Aortic smooth muscle cell (primary cell): Measurements from ENCODE around the gene PDK4. TPM values are rescaled to one million over a fixed set of nuclear protein-coding genes. Genes with fewer than 3 reads are reported as not detected.

Experiments
- total RNA-seq: library from RNA; depleted of rRNA; stranded (reverse); fragments of >200 nt; gene quantifications from 2 replicates; pipeline ENCODE4 v1.2.3, GENCODE V29; 2014

Gene PDK4
- 3.2 and 59.5 TPM in 2 replicates for total RNA-seq

GRCh38 chr7:95596198-95597063 is at the start of gene PDK4:
TSS of gene PDK4 (minus strand) at chr7:95596516. CDS start at chr7:95596293, 223 bp downstream.

Other genes starting within 250 kb of the PDK4 start
- 0.06 TPM in 1 of 2 replicates, not detected in the other for gene PON3, start 200.1 kb downstream of the PDK4 start, total RNA-seq
- 46.8 and 57.0 TPM in 2 replicates for gene PON2, start 161.5 kb downstream of the PDK4 start, total RNA-seq
- not detected in 2 replicates for gene ASB4, start 110.6 kb downstream of the PDK4 start, total RNA-seq
- gene DYNC1I1, start 176.0 kb upstream of the PDK4 start, total RNA-seq, result 3.2 and 3.5 TPM in 2 replicates